ENCODE measurements around the gene KCNJ14.

The KCNJ14 gene

DNA sequence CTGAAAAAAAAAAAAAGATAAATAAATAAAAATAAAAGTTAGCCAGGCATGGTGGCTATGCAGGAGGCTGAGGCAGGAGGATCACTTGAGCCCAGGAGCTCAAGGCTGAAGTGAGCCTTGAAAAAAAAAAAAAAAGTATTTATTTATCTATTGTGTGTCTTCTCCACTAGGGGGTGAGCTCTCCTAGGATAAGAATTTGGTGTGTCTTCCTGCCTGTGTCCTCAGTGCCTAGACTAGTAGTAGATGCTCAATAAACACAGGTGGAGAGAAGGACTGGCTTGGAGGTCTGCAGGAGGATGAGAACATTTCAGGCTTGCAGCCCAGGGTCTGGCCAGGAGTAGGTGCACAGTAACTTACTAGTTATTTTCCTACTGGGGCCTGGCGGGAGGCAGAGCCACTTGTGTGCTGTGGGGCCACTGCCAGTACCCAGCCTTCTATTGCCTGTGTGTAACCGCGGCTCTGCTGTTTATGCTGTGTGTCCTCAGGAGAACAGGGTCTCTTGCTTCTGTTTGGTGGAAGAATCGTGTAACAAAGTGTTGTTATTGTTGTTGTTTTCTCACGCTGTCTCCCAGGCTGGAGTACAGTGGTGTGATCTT is 50.9 kb downstream of the KCNJ14 start:
- Histone ChIP-seq H3K9me3 (replicated peaks; ENCODE audit: low read length) (no peaks in the 10 kb centered on the region), H3K4me1 (ENCODE audit: control insufficient read depth, insufficient read depth, low read length) (no peaks in the 10 kb centered on the region), H3K4me2 (ENCODE audit: low read length) (no peak overlapping the region), H3K4me3 (ENCODE audit: low read length) (no peak overlapping the region), H3K9ac (ENCODE audit: low read depth, low read length) (no peak overlapping the region), H3K27me3 (ENCODE audit: control insufficient read depth, insufficient read depth, low read length) (peaks cover 49% of the 10 kb centered on the region), H3K36me3 (ENCODE audit: insufficient read depth, low read length) (no peaks in the 10 kb centered on the region)

GRCh38 chr19:48507911-48508439 is 52.6 kb downstream of the KCNJ14 start:
- peaks cover 51% of the 10 kb centered on the region for H3K27me3 ChIP-seq (ENCODE audit: control insufficient read depth, insufficient read depth, low read length)
- H3K36me3 ChIP-seq (ENCODE audit: insufficient read depth, low read length), result no peaks in the 10 kb centered on the region
- H3K4me3 ChIP-seq (ENCODE audit: low read length), result no peak overlapping the region
- no peaks in the 10 kb centered on the region for H3K4me1 ChIP-seq (ENCODE audit: control insufficient read depth, insufficient read depth, low read length)
- no peaks in the 10 kb centered on the region for H3K9me3 ChIP-seq (replicated peaks; ENCODE audit: low read length)
- H3K9ac ChIP-seq (ENCODE audit: low read depth, low read length), result no peak overlapping the region
- no peak overlapping the region for H3K4me2 ChIP-seq (ENCODE audit: low read length)

DNA sequence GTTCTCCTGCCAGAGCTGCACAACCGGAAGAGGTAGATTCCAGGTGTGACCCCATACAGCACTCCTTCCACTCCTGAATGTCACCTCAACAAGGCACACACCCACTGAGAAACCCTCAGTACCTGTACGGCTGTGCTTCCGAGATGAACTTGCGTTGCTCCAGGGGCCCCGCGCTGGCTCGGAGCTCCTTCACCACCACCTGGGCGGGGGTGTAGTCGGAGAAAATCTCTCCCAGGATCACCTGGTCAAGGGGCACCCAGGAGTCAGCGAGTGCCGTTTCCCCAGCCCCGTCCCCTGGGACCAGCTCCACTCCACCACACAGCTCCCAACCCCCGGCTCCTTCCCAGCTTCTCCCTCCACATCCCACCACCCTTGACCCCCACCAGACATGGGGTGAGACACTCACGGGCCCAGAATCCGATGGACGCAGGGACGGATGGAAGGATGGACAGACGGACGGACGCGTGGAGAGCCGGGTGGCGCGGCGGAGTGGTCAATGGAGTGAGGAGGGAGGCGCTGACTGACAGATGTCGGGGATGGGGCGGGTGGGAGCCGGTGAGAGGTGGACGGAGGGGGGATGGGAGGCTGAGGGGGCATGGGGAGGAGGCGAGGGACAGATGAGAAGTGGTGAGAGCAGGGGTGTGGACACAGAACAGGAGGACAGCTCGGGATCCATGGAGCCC is 53.5 kb downstream of the KCNJ14 start:
- H3K27me3 ChIP-seq (ENCODE audit: control insufficient read depth, insufficient read depth, low read length), result peaks cover 57% of the 10 kb centered on the region

GRCh38 chr19:48509467-48510194 is 54.3 kb downstream of the KCNJ14 start:
- Histone ChIP-seq H3K9me3 (replicated peaks; ENCODE audit: low read length) (no peaks in the 10 kb centered on the region), H3K4me2 (ENCODE audit: low read length) (no peak overlapping the region), H3K4me1 (ENCODE audit: control insufficient read depth, insufficient read depth, low read length) (peaks cover 8% of the 10 kb centered on the region), H3K36me3 (ENCODE audit: insufficient read depth, low read length) (no peaks in the 10 kb centered on the region), H3K9ac (ENCODE audit: low read depth, low read length) (no peak overlapping the region), H3K27me3 (ENCODE audit: control insufficient read depth, insufficient read depth, low read length) (peaks cover 61% of the 10 kb centered on the region), H3K4me3 (ENCODE audit: low read length) (no peak overlapping the region)

More for the DNA sequence above, 53.5 kb downstream of the KCNJ14 start:
- Histone ChIP-seq H3K9me3 (replicated peaks; ENCODE audit: low read length) (no peaks in the 10 kb centered on the region), H3K4me2 (ENCODE audit: low read length) (no peak overlapping the region), H3K9ac (ENCODE audit: low read depth, low read length) (no peak overlapping the region), H3K4me1 (ENCODE audit: control insufficient read depth, insufficient read depth, low read length) (peaks cover 4% of the 10 kb centered on the region), H3K4me3 (ENCODE audit: low read length) (no peak overlapping the region), H3K36me3 (ENCODE audit: insufficient read depth, low read length) (no peaks in the 10 kb centered on the region)

DNA sequence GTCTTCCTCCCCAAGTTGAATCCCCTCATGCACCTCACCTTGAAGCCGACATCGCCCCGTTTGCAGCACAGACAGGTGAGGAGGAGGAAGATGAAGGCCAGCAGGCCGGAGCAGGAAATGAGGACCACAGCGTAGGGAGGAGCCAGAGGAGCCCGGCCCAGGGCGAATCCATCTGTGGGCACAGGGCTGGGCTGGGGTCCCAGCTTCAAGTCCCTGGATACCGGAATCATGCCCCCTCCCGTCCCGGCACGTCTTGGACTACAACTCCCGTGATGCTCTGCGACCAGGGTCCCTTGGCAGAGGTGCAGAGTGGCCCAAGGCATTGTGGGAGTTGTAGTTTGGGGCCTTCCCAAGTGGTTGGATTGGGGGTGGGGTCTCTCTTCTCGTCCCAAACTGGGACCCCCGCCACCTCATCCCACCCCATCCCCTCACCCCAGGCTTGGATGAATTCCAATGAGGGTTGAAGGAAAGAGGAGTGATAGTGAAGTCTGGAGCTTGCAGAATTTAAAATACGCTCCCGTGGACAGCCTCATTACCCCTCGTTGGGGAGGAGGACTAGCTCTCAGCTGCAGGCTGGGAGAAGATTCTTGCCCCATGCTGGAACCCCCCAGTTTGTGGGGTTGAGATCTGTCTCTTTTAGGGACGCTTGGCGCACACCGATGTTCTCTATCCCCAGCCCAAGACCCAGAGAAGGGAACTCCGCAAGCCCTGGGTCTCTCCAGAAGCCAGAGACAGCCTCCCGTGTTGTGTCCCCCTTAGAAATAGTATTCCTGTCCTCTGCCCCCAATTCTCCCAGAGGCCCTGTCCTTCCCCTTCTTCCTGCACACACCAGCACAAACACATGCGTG is 55.3 kb downstream of the KCNJ14 start:
- H3K4me2 ChIP-seq (ENCODE audit: low read length), result no peak overlapping the region
- peaks cover 8% of the 10 kb centered on the region for H3K4me1 ChIP-seq (ENCODE audit: control insufficient read depth, insufficient read depth, low read length)
- no peak overlapping the region for H3K9ac ChIP-seq (ENCODE audit: low read depth, low read length)
- H3K9me3 ChIP-seq (replicated peaks; ENCODE audit: low read length), result no peaks in the 10 kb centered on the region
- H3K27me3 ChIP-seq (ENCODE audit: control insufficient read depth, insufficient read depth, low read length), result peaks cover 61% of the 10 kb centered on the region
- no peaks in the 10 kb centered on the region for H3K36me3 ChIP-seq (ENCODE audit: insufficient read depth, low read length)
- H3K4me3 ChIP-seq (ENCODE audit: low read length), result no peak overlapping the region

DNA sequence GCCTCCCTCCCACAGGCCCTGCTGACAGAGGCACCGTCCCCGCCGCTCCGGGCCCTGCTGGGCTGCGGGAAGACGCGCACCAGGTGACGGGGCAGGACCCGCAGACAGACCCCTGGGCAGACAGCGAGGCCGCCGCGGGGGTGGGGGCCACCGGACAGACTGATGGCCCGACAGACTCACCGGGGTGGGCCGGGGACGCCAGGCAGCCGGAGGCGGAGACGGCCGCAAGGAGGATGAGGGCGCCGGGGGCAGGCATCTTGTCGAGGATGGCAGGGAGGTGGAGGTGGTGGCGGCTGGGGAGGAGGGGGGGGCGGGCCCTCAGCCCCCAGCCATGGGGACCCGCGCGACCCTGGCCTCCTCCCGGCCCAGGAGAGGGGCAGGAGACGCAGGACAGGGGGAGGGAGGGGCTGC is 56.0 kb downstream of the KCNJ14 start:
- peaks cover 8% of the 10 kb centered on the region for H3K4me1 ChIP-seq (ENCODE audit: control insufficient read depth, insufficient read depth, low read length)
- no peak overlapping the region for H3K9ac ChIP-seq (ENCODE audit: low read depth, low read length)
- no peaks in the 10 kb centered on the region for H3K36me3 ChIP-seq (ENCODE audit: insufficient read depth, low read length)
- no peak overlapping the region for H3K4me2 ChIP-seq (ENCODE audit: low read length)
- H3K4me3 ChIP-seq (ENCODE audit: low read length), result no peak overlapping the region
- peaks cover 60% of the 10 kb centered on the region for H3K27me3 ChIP-seq (ENCODE audit: control insufficient read depth, insufficient read depth, low read length)
- no peaks in the 10 kb centered on the region for H3K9me3 ChIP-seq (replicated peaks; ENCODE audit: low read length)

DNA sequence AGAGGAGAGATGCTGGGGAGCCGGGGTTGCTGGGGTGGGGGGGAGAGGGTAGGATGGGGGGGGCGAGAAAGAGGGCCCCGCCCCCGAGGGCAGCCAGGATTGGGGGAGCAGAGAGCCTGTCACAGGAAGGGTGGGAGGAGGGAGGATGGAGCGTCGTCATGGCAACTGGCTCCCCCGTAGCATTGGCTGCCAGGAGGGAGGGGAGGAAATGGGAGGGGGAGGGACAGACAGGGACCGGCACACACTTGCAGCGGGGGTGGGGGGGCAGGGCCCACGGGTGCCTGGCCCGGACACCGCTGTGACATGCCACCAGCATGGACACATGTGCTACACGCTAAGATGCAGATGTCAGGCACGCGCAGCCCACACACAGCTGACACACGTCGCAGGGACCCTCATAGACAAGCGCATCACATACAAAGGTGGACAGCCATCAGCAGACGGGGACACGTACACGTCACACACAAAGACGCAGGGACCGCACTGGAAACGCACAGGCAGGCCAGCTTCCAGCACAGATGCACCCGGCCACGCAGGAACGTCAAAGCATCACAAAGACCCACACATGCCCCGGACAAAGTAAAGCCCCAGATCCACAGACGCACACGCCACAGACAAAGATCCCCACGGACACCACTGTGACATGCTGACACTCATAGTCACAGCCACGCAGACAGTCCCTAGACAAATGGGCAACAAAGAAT is 56.6 kb downstream of the KCNJ14 start, which contains the start of gene LMTK3:
TSS of gene LMTK3 (minus strand) at position 36 of the 704 bp plus-strand sequence. CDS start 259 bp downstream, outside the sequence.
- no peaks in the 10 kb centered on the region for H3K36me3 ChIP-seq (ENCODE audit: insufficient read depth, low read length)
- no peak within 1 kb of the TSS for H3K4me3 ChIP-seq (ENCODE audit: low read length)
- H3K4me1 ChIP-seq (ENCODE audit: control insufficient read depth, insufficient read depth, low read length), result peaks cover 8% of the 10 kb centered on the region
- no peak within 1 kb of the TSS for H3K9ac ChIP-seq (ENCODE audit: low read depth, low read length)
- no peak within 1 kb of the TSS for H3K4me2 ChIP-seq (ENCODE audit: low read length)
- H3K9me3 ChIP-seq (replicated peaks; ENCODE audit: low read length), result no peaks in the 10 kb centered on the region
- peaks cover 58% of the 10 kb centered on the region for H3K27me3 ChIP-seq (ENCODE audit: control insufficient read depth, insufficient read depth, low read length)

DNA sequence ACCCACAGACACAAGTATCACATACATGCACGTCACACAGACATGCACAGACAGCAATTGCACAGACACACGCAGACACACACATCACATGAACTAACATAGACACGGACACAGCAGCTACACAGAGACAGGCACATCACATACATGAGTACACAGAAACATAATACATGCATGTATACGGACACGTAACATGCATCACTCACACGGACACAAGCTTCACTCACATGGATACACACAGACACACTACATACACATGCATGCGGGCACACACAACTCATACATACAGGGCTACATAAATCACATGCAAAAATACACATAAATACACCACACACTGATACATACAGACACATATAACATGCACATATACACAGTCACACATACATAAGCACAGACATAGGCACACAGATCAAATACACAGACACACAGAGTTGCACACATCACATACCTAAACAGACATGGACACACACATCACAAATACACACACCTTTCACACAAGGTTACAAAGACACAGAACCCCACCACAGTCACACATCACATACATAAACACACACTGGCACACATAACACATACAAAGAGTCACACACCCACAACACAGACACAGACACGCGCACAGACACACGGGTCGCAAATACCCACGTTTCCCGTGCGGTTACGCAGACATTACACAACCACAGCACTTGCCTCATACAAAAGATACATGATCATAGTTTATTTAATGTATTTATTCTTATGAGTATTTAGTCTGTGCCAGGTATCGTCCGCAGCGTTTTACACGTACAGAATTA is 57.3 kb downstream of the KCNJ14 start:
- Histone ChIP-seq H3K36me3 (ENCODE audit: insufficient read depth, low read length) (no peaks in the 10 kb centered on the region), H3K4me2 (ENCODE audit: low read length) (no peak overlapping the region), H3K9ac (ENCODE audit: low read depth, low read length) (no peak overlapping the region), H3K27me3 (ENCODE audit: control insufficient read depth, insufficient read depth, low read length) (peaks cover 55% of the 10 kb centered on the region), H3K4me1 (ENCODE audit: control insufficient read depth, insufficient read depth, low read length) (peaks cover 8% of the 10 kb centered on the region), H3K4me3 (ENCODE audit: low read length) (no peak overlapping the region), H3K9me3 (replicated peaks; ENCODE audit: low read length) (no peaks in the 10 kb centered on the region)

- Histone ChIP-seq H3K4me3 (ENCODE audit: low read length) (peak overlapping the region; percentile 71), H3K9ac (ENCODE audit: low read depth, low read length) (no peak overlapping the region)
These were observed 58.1 kb downstream of the KCNJ14 start for GRCh38 chr19:48513289-48514122.

More at GRCh38 chr19:48513289-48514122, 58.1 kb downstream of the KCNJ14 start:
- Histone ChIP-seq H3K27me3 (ENCODE audit: control insufficient read depth, insufficient read depth, low read length) (peaks cover 53% of the 10 kb centered on the region), H3K36me3 (ENCODE audit: insufficient read depth, low read length) (no peaks in the 10 kb centered on the region), H3K4me2 (ENCODE audit: low read length) (peak overlapping the region; percentile 88), H3K9me3 (replicated peaks; ENCODE audit: low read length) (no peaks in the 10 kb centered on the region), H3K4me1 (ENCODE audit: control insufficient read depth, insufficient read depth, low read length) (peaks cover 8% of the 10 kb centered on the region)

Measured in skeletal muscle satellite cell (primary cell).